ENCODE data around the gene KCNQ1. TPM values are rescaled to one million over a fixed set of nuclear protein-coding genes. Genes with fewer than 3 reads are reported as not detected.

The KCNQ1 gene
- total and polyA plus RNA-seq, 2 of the 13 experiments (the other 11 are each of a cell fraction or from before 2014, with no cell fraction given), result 0.02 to 0.08 TPM

DNA sequence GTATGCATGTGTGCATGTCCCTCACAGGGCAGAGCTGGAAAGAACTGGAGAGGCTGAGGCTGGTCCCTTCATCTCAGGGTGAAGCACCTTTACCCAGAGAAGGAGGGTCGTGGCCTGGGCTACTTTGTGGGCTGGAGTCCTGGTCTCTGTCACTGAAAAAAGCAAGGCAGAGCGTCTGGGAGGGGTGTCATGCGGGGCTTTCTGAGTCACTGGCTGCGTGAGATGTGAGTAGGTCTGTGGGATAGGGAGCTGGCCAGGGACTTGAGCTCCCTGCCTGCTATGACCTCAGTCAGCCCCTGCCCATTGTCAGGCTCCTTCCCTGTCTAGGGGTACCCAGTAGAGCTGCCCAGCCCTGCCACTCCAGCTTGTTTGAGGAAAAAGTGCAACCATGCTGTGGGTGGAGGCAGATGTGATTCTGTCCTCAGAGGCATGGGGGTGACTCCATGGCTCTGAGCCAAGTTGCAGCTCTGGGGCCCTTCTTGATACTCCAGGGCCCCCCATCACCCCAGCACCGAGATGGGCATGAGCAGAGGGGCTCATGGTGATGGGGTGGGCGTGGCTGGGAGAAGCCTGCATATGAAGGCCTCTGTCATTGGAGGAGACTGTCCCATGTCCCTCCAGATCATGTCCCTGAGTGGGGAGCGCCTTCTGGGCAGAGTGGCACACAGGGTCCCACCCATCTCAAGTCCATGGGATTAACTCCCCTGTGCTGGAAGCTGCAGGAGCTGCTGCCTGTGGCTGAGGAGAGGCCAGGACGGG, 27.8 kb downstream of the KCNQ1 start:
- in situ Hi-C loops (cut with HindIII; ENCODE audit: extremely low pct_ligation_motif_present, low pct_unique_long_range_greater_than_20kb), result no loop called here
- Histone ChIP-seq H3K9me3 (ENCODE audit: low read length) (no peaks in the 10 kb centered on the region), H4K20me1 (ENCODE audit: insufficient read depth, low read length) (no peaks in the 10 kb centered on the region), H3K4me1 (ENCODE audit: insufficient read depth, low read length) (no peaks in the 10 kb centered on the region), H3K4me3 (replicated peaks in 1 of 3; ENCODE audit: insufficient read depth in 1 of 3, low read depth in 2 of 3, low read length in 3 of 3) (no peak overlapping the region), H3K9ac (ENCODE audit: insufficient read depth, low read depth, low read length) (no peak overlapping the region), H3K79me2 (ENCODE audit: insufficient read depth, low read length) (no peaks in the 10 kb centered on the region), H3K4me2 (ENCODE audit: low read depth, low read length) (no peak overlapping the region), H3K36me3 (replicated peaks in 1 of 2; ENCODE audit: control insufficient read depth in 1 of 2, insufficient read depth in 2 of 2, low read length in 2 of 2) (no peaks in the 10 kb centered on the region), H3K27ac (ENCODE audit: extremely low read length, insufficient read depth, low read length) (no peak overlapping the region), H3K27me3 (ENCODE audit: control insufficient read depth in 1 of 2, insufficient read depth in 2 of 2, low read length in 2 of 2) (peaks cover 15 to 54% of the 10 kb centered on the region in 2 experiments; a peak in 4 of 5 replicates), H2AFZ (ENCODE audit: low read length) (no peak overlapping the region)
- DNase-seq (ENCODE audit: low spot score) (no peak), FAIRE-seq (no peak), ATAC-seq (no peak)
- 0% methylated on average over 3 of the region's 8 CpGs for WGBS (ENCODE audit: low lambda C conversion rate)
- intact Hi-C loops (cut with micrococcal nuclease; ENCODE audit: unreplicated experiment), result no loop called here
- TF ChIP-seq NFIB (CRISPR knock-in tag; IDR thresholded peaks at IDR 0.05; ENCODE audit: borderline replicate concordance), result no peak
- no peak for TF ChIP-seq ZNF460 (CRISPR knock-in tag; IDR thresholded peaks at IDR 0.05; ENCODE audit: borderline replicate concordance)
- no peak for TF ChIP-seq MYNN (CRISPR knock-in tag; IDR thresholded peaks at IDR 0.05; ENCODE audit: low read depth)
- no peak for TF ChIP-seq SOX6 (IDR thresholded peaks at IDR 0.05)
- no peak for TF ChIP-seq SOX6 (CRISPR knock-in tag; IDR thresholded peaks at IDR 0.05)
- no peak for TF ChIP-seq ZNF816 (CRISPR knock-in tag; IDR thresholded peaks at IDR 0.05; ENCODE audit: borderline replicate concordance)
- no peak for TF ChIP-seq TCF12 (IDR thresholded peaks at IDR 0.05)
- no peak for TF ChIP-seq TCF12 (CRISPR knock-in tag; IDR thresholded peaks at IDR 0.05)
- no peak for TF ChIP-seq EHMT2 (IDR thresholded peaks at IDR 0.05; ENCODE audit: borderline replicate concordance, low read depth, low read length)
- CTCF ChIA-PET (ENCODE audit: low intra/inter-chr PET ratio, low total read pairs), result no interaction called here
- POLR2A ChIA-PET, result no interaction called here
- no TSS peak for BruUV-seq (replicated peaks)

All from HepG2 (cell line).